ENCODE measurements around the gene CEP78.

The CEP78 gene

DNA sequence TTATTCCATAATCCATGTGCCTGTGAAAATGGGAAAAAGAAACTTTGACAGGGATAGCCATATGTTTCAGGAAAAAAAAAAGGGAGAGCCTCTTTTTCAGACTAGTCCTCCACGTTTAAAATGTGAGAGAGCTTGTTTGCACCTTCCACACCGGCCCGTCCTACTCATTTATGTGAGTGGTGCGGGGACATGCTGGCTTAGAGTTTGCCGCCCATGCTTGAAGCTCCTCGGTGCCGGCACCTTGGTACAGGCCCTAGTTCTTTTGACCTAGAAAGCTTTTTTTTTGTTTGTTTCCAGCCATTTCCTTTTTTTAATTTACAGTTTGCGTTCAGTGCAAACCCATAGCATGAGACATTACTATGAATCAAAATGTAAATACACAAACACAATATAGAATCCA, 88.8 kb downstream of the CEP78 start:
- no peak overlapping the region for H3K9ac ChIP-seq (ENCODE audit: low read length)
- peaks cover 49% of the 10 kb centered on the region for H3K36me3 ChIP-seq (ENCODE audit: control insufficient read depth, insufficient read depth, low read length, severe bottlenecking)
- H3K4me3 ChIP-seq (ENCODE audit: low read length): no peak overlapping the region
- H3K4me1 ChIP-seq (ENCODE audit: control insufficient read depth, insufficient read depth, low read length): peaks cover 31% of the 10 kb centered on the region
- H3K9me3 ChIP-seq (ENCODE audit: control insufficient read depth, low read length): no peaks in the 10 kb centered on the region
- H3K27me3 ChIP-seq (replicated peaks; ENCODE audit: control insufficient read depth, insufficient read depth, low read length): no peaks in the 10 kb centered on the region
- no peak for DNase-seq (ENCODE audit: low read depth)

- H3K9me3 ChIP-seq (ENCODE audit: control insufficient read depth, low read length): no peaks in the 10 kb centered on the region
- peak; percentile 18 for DNase-seq (ENCODE audit: low read depth)
- H3K36me3 ChIP-seq (ENCODE audit: control insufficient read depth, insufficient read depth, low read length, severe bottlenecking): peaks cover 51% of the 10 kb centered on the region
- peaks cover 30% of the 10 kb centered on the region for H3K4me1 ChIP-seq (ENCODE audit: control insufficient read depth, insufficient read depth, low read length)
- no peak overlapping the region for H3K9ac ChIP-seq (ENCODE audit: low read length)
- H3K4me3 ChIP-seq (ENCODE audit: low read length): no peak overlapping the region
- H3K27me3 ChIP-seq (replicated peaks; ENCODE audit: control insufficient read depth, insufficient read depth, low read length): no peaks in the 10 kb centered on the region
These were observed 89.5 kb downstream of the CEP78 start for GRCh38 chr9:78325343-78325742.

DNA sequence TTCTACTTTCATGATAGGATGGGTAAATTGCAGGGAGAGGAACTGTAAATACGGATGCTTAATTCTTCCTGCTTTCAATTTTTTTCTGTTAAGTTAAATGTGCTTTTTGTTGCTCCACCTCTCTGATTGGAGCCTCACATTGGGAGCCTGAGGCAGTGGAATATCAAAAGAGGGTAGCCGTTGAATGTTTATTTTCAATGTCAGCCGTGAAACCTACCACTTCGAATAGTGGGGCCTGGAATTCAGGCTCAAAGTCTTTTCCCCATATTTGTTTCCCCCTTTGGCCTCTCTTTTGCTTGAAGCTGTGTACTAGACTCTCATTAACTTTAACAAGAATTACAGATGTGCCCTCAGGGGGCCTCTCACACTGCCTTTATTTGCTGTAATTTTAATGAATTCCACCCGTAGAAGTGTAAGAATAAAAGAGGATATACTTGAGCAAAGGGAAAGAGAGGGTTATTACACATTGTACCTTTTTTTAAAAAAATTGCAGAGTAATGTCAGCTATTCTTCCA, 90.0 kb downstream of the CEP78 start:
- DNase-seq (ENCODE audit: low read depth): no peak
- Histone ChIP-seq H3K4me1 (ENCODE audit: control insufficient read depth, insufficient read depth, low read length) (peaks cover 26% of the 10 kb centered on the region), H3K4me3 (ENCODE audit: low read length) (no peak overlapping the region), H3K27me3 (replicated peaks; ENCODE audit: control insufficient read depth, insufficient read depth, low read length) (no peaks in the 10 kb centered on the region), H3K9me3 (ENCODE audit: control insufficient read depth, low read length) (no peaks in the 10 kb centered on the region), H3K9ac (ENCODE audit: low read length) (no peak overlapping the region), H3K36me3 (ENCODE audit: control insufficient read depth, insufficient read depth, low read length, severe bottlenecking) (peaks cover 54% of the 10 kb centered on the region)

DNA sequence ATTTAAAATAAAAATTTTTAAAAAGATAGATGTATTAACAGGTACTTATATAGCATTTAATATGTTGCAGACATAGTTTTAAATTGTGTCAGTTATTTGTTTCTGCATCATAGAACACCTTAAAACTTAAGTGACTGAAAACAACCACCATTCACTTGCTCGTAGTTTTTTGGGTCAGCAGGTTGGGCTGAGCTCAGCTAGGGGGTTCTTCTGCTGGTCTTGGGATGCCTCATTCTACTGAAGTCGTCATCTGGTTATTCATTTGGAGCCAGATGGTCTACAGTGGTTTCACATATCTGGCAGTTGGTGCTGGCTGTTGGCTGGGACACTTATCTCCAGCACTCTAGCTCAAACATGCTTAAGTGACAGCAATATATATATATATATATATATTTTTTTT, 90.7 kb downstream of the CEP78 start:
- no peak for DNase-seq (ENCODE audit: low read depth)
- no peaks in the 10 kb centered on the region for H3K9me3 ChIP-seq (ENCODE audit: control insufficient read depth, low read length)
- no peak overlapping the region for H3K4me3 ChIP-seq (ENCODE audit: low read length)
- no peaks in the 10 kb centered on the region for H3K27me3 ChIP-seq (replicated peaks; ENCODE audit: control insufficient read depth, insufficient read depth, low read length)
- peaks cover 20% of the 10 kb centered on the region for H3K4me1 ChIP-seq (ENCODE audit: control insufficient read depth, insufficient read depth, low read length)
- no peak overlapping the region for H3K9ac ChIP-seq (ENCODE audit: low read length)
- peaks cover 54% of the 10 kb centered on the region for H3K36me3 ChIP-seq (ENCODE audit: control insufficient read depth, insufficient read depth, low read length, severe bottlenecking)
